ENCODE data around the gene ZNF302.
A peak's percentile ranks its signal among the peaks of the same experiment; 100 is the strongest.

ZNF302 gene

DNA sequence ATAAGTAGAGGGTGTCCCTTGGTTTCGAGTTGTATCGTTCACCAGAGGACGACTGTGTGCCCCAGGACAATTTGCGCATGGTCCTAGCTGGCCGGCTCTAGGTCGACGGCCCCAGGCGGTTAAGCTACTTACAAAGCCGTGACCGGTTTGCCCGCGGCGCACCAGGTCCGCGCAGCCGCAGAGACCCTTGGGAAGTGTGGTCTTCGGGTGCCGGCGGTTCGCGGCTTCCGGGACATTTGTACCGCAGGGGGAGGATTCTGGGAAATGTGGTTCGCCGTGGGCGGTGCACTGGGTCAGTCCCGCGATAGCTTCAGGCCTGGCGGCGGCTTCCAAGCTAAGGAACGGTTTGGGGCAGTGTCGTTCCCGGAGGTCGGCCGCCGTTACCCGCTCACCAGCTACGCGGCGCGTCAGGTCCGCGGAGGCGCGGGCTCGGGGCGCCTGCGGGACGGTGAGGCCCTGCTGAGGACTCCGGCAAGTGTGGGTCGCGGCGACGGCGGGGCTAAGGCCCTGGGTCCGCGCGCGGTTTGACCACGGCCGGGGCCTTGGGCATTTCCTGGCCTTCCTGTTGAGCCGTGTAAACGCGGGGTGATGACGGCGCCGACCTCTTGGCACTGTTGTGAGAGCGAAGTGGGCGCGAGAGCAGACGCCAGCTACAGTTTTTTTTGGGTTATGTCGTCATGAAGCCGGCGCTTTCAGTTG, at the start of gene ZNF302:
TSS of gene ZNF302 (plus strand) at position 293 of the 699 bp plus-strand sequence. CDS start 1,127 bp downstream, outside the sequence.
- DNase-seq, result peak; percentile 96 to 98
- intact Hi-C loops (cut with DNase I; ENCODE audit: low total_unique reads), result no loop called here

DNA sequence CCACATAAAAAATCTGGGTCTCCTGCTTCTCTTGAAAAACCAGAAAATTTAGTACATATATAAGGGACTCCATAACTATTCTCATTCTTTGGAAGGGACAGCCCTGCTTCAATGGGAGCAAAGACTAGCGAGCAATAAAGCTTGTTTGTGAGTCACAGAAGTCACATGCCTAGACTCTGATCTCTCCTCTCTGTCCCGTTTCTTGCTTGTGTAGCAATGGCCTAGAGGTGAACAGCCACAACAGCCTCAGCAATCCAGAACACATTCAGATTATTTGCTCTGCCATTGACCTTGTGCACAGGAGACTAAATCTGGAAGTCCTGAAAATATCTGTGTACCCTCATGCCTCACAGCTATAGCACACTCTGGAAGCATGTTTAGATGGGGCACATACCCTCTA, 43.7 kb upstream of the ZNF302 start:
- peaks cover 0 to 11% (median 0%) of the 10 kb centered on the region in 3 donors for H3K36me3 ChIP-seq

More for the DNA sequence above, at the start of gene ZNF302:
- Histone ChIP-seq H3K36me3 (peaks cover 38 to 44% (median 39%) of the 10 kb centered on the region in 3 donors), H3K27ac (peak within 1 kb of the TSS; percentile 87 to 99), H3K4me3 (peak within 1 kb of the TSS; percentile 59 to 87), H3K4me1 (peaks cover 0 to 15% (median 12%) of the 10 kb centered on the region in 4 donors), H3K9me3 (peaks cover 0 to 31% (median 19%) of the 10 kb centered on the region in 3 donors), H3K27me3 (no peaks in the 10 kb centered on the region)
- TF ChIP-seq, protein P1, sequence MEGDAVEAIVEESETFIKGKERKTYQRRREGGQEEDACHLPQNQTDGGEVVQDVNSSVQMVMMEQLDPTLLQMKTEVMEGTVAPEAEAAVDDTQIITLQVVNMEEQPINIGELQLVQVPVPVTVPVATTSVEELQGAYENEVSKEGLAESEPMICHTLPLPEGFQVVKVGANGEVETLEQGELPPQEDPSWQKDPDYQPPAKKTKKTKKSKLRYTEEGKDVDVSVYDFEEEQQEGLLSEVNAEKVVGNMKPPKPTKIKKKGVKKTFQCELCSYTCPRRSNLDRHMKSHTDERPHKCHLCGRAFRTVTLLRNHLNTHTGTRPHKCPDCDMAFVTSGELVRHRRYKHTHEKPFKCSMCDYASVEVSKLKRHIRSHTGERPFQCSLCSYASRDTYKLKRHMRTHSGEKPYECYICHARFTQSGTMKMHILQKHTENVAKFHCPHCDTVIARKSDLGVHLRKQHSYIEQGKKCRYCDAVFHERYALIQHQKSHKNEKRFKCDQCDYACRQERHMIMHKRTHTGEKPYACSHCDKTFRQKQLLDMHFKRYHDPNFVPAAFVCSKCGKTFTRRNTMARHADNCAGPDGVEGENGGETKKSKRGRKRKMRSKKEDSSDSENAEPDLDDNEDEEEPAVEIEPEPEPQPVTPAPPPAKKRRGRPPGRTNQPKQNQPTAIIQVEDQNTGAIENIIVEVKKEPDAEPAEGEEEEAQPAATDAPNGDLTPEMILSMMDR (IDR thresholded peaks at IDR 0.05), result no peak

DNA sequence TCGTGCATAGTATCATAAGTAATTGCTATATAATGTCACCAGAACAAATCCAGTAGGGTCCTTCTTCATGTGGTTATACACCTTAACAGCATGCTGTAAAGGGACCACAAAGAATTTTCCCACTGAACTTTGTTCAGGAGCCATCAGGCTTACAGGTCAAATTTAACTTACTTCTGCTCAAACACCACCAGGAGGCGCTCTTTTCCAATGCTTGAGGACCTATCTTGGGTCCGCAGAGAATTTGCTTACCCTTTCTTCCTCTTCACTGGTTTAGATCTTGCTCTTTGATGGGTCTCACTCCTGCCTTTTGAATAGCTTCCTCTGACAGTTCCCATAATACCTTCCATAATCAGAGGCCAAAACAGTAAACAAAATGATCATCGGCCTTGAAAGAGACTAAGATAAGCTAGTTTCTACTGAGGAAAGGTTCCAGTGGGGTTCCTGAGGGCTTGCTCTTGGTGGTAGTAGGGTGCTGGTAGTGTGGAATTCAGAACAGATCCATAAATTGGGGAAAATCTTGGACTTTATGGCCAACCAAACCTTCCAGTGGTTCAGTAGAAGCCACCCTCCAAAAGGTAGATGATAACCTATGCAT, 37.9 kb upstream of the ZNF302 start:
- Histone ChIP-seq H3K27me3 (no peaks in the 10 kb centered on the region), H3K9me3 (peaks cover 0 to 14% (median 9%) of the 10 kb centered on the region in 3 donors), H3K36me3 (peaks cover 0 to 11% (median 0%) of the 10 kb centered on the region in 3 donors), H3K4me3 (no peak overlapping the region), H3K4me1 (no peaks in the 10 kb centered on the region), H3K27ac (no peak overlapping the region)
- intact Hi-C loops (cut with DNase I; ENCODE audit: low total_unique reads), result no loop called here
- no peak for DNase-seq
- TF ChIP-seq, protein P1 (IDR thresholded peaks at IDR 0.05), result peak; percentile 60 to 67

More for the DNA sequence above, 43.7 kb upstream of the ZNF302 start:
- DNase-seq, result no peak
- Histone ChIP-seq H3K27ac (no peak overlapping the region), H3K4me1 (no peaks in the 10 kb centered on the region), H3K4me3 (no peak overlapping the region), H3K9me3 (peaks cover 0 to 30% (median 17%) of the 10 kb centered on the region in 3 donors), H3K27me3 (no peaks in the 10 kb centered on the region)
- intact Hi-C loops (cut with DNase I; ENCODE audit: low total_unique reads), result no loop called here
- TF ChIP-seq, protein P1 (IDR thresholded peaks at IDR 0.05), result no peak

DNA sequence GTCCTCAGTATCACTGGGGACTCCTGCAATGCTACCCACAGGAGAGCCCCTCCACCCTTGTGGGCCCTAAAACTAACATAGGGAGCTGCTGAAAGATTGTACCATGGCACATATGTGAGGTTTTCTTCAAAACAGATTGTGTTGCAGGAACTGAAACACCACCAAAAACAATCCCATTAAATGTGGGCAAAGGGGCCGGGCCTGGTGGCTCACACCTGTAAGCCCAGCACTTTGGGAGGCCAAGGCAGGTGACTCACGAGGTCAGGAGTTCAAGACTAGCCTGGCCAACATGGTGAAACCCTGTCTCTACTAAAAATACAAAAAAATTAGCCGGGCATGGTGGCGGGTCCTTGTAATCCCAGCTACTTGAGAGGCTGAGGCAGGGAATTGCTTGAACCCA, 35.2 kb upstream of the ZNF302 start:
- DNase-seq, result no peak
- H3K9me3 ChIP-seq, result no peaks in the 10 kb centered on the region
- TF ChIP-seq, protein P1 (IDR thresholded peaks at IDR 0.05), result no peak
- H3K4me1 ChIP-seq, result no peaks in the 10 kb centered on the region
- no peaks in the 10 kb centered on the region for H3K36me3 ChIP-seq
- H3K4me3 ChIP-seq, result no peak overlapping the region
- intact Hi-C loops (cut with DNase I; ENCODE audit: low total_unique reads), result no loop called here
- no peak overlapping the region for H3K27ac ChIP-seq
- no peaks in the 10 kb centered on the region for H3K27me3 ChIP-seq

DNA sequence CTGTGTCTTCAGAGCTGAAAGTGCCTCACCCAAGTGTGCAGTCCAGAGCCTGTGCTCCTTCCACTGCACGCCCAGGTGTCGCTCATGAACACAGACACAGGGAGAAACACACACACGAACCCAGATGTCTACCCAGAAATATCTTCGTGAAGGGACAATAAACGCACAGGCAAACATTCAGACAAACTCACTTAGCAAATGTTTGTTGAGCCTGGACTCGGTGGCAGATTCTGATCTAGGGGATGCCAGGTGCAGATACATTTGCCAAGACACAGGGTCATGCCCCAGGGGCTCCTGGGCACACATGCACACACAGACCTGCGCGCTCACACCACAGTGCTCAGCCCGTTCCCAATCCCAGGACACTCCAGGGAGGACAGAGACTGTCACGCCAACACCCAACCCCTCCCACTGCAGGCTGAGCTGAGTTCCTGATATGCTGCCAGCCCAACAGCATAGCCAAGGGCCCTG, 32.5 kb upstream of the ZNF302 start:
- no peak for DNase-seq
- intact Hi-C loops (cut with DNase I; ENCODE audit: low total_unique reads), result no loop called here
- TF ChIP-seq, protein P1 (IDR thresholded peaks at IDR 0.05), result no peak
- Histone ChIP-seq H3K27me3 (no peaks in the 10 kb centered on the region), H3K36me3 (no peaks in the 10 kb centered on the region), H3K9me3 (no peaks in the 10 kb centered on the region), H3K4me1 (no peaks in the 10 kb centered on the region), H3K27ac (no peak overlapping the region), H3K4me3 (no peak overlapping the region)
